ENCODE data around the gene ENPP3.
A peak's percentile ranks its signal among the peaks of the same experiment; 100 is the strongest.

Gene ENPP3

GRCh38 chr6:131754715-131755567, 117.8 kb downstream of the ENPP3 start:
- no peak for TF ChIP-seq CTCF (IDR thresholded peaks at IDR 0.05; ENCODE audit: insufficient read depth, low read depth, low read length, missing control alignments)
- H3K4me3 ChIP-seq (ENCODE audit: low read length) = no peak overlapping the region
- DNase-seq (ENCODE audit: low read depth) = no peak

- no peak for DNase-seq (ENCODE audit: low read depth)
- no peak overlapping the region for H3K4me3 ChIP-seq (ENCODE audit: low read length)
- no peak for TF ChIP-seq CTCF (IDR thresholded peaks at IDR 0.05; ENCODE audit: insufficient read depth, low read depth, low read length, missing control alignments)
These were observed 118.5 kb downstream of the ENPP3 start for GRCh38 chr6:131755597-131755996.

GRCh38 chr6:131756039-131756438, 118.9 kb downstream of the ENPP3 start:
- no peak for DNase-seq (ENCODE audit: low read depth)
- no peak for TF ChIP-seq CTCF (IDR thresholded peaks at IDR 0.05; ENCODE audit: insufficient read depth, low read depth, low read length, missing control alignments)
- H3K4me3 ChIP-seq (ENCODE audit: low read length) = no peak overlapping the region

GRCh38 chr6:131758920-131759319, 121.8 kb downstream of the ENPP3 start:
- no peak overlapping the region for H3K4me3 ChIP-seq (ENCODE audit: low read length)
- no peak for TF ChIP-seq CTCF (IDR thresholded peaks at IDR 0.05; ENCODE audit: insufficient read depth, low read depth, low read length, missing control alignments)
- no peak for DNase-seq (ENCODE audit: low read depth)

GRCh38 chr6:131761060-131761761, 124.1 kb downstream of the ENPP3 start:
- H3K4me3 ChIP-seq (ENCODE audit: low read length) = no peak overlapping the region
- TF ChIP-seq CTCF (IDR thresholded peaks at IDR 0.05; ENCODE audit: insufficient read depth, low read depth, low read length, missing control alignments) = no peak
- DNase-seq (ENCODE audit: low read depth) = peak; percentile 66

- TF ChIP-seq CTCF (IDR thresholded peaks at IDR 0.05; ENCODE audit: insufficient read depth, low read depth, low read length, missing control alignments) = no peak
- no peak overlapping the region for H3K4me3 ChIP-seq (ENCODE audit: low read length)
- no peak for DNase-seq (ENCODE audit: low read depth)
These were observed 124.6 kb downstream of the ENPP3 start for GRCh38 chr6:131761762-131762067.

Data from epithelial cell of esophagus (primary cell).